Left colon (tissue), 2 donors: ENCODE data around the gene ARHGAP33. TPM values are rescaled to one million over a fixed set of nuclear protein-coding genes. Genes with fewer than 3 reads are reported as not detected.

Experiments used
- ATAC-seq: fragments of 200-7000 bp; cut with Tn5 transposase; one replicate; pipeline ENCODE4 v1.9.1; 2020; ENCODE audit warnings: mild to moderate bottlenecking, moderate library complexity
- DNase-seq, 2 donors: peaks; one replicate each; pipeline ENCODE4 v3.0.0-alpha.2; 2020
- intact Hi-C, 2 donors: fragments of 100-400 bp; cut with DNase I in 1 of 2; cut with micrococcal nuclease in 1 of 2; formaldehyde crosslinking; loops; one replicate each; pipeline versions ENCODE4 v1.11.2 to v1.14.0; 2022; cut with DNase I, micrococcal nuclease
- total RNA-seq, 2 donors: library from RNA; stranded (reverse); fragmentation: NEBNext Ultra II Directional; extraction: Animal tissue kit (Norgen Biotek cat#: 25700); gene quantifications; one replicate each; pipeline ENCODE4 v1.2.1, GENCODE V29; 2021
- donor health status: DM: no; HTN: no; CAD: no.
- donor health status: DM: yes; HTN: yes; CAD: no.

Gene ARHGAP33
- total RNA-seq, 2 donors from 2014 or later, result 9.7 to 10.1 TPM

DNA sequence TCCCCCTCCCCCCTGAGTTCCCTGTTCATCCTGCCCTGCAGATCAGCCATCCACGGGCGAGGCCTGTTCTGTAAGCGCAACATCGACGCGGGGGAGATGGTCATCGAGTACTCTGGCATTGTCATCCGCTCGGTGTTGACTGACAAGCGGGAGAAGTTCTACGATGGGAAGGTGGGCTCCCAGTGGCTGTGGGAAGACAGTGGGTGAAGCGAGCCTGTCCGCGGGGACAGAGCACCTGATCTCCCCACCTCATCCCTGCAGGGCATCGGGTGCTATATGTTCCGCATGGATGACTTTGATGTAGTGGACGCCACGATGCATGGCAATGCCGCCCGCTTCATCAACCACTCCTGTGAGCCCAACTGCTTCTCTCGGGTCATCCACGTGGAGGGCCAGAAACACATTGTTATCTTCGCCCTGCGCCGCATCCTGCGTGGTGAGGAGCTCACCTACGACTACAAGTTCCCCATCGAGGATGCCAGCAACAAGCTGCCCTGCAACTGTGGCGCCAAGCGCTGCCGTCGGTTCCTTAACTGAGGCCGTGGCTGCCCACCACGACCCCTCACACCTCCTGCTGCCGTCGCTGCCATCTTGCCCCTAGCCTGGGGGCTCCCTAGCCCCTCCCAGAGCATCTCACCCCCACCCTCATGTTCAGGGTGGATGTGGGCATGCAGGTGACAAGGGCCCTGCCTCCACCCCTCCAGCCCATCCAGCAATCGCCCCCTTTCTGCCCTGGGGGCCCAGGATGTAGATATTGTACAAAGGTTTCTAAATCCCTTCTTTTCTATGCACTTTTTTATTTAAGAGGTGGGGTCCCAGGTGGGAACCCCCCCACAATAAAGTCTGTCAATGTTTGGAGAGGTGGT is 37.1 kb upstream of the ARHGAP33 start:
- intact Hi-C loops, result no loop called here
- ATAC-seq, result no peak
- no peak for DNase-seq

DNA sequence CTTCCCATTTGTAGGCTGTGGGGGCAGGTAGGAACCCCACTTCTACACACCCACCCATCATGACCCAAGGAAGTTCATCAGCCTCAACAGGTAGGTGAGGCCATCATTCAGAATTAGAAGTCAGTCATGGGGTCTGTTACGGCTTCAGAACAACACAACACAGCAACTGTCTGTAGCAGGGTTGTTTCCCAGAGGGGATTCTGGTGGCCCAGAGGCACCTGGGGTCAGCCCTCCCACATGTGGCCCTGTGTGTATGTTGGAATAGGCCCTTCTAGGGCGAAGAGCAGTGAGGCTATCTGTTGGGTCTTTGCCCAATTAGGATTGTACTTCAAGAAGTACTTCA is 36.5 kb upstream of the ARHGAP33 start:
- no peak for DNase-seq
- intact Hi-C loops, result no loop called here
- no peak for ATAC-seq

DNA sequence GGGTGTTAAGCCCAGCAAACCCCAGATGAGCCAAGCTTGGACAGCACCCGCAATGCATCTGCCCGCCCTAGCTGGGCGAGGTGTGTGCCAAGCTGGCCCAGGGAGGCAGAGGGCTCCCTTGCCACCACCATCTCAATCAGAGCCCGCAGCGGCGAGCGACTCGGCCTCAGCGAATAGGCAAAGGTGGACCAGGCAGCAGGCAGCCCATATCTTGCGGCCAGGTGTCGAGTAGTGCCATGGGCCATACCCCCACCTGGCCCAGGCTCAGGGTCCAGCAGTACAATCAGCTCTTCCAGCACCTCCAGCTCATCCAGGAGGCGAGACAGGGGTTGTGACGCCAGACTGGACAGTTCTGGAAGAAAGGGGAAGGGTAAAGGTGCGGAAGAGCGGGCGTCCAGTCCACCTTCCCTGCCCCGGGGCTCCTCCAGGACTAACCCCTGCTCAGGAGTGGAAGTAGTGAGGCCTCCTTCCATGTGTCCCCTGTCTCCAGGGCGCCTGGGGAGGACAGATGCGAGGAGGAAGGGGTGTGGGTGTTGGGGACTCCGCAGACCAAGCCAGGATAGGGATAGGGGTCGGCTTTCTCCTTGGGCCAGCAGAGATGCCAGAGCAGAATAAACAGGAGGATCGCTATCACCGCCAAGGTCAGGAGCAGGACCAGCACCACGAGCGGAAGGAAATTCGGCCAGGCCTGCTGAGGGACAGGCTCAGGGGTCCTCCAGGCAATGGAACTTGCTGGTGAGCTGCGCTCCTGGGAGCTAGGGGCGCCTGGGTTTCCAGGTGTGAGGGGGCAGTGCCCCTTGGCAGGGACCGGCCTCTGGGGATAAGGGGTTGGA is 35.9 kb upstream of the ARHGAP33 start:
- no peak for ATAC-seq
- no peak for DNase-seq
- intact Hi-C loops, result no loop called here

DNA sequence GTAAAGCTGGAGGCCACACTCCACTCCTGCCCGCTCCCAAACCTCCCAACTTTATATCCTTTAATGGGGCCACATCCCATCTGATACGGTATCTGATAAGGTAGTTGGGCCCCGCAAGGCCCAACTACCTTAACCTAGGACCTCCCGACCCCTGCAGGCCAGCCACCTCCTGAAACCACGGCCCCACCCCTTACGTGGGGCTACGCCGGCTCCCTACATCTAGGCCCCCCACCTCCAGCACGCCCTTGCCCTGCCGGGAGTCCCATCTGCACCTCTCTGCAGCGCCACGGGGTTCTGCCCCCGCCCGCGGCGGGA is 35.3 kb upstream of the ARHGAP33 start:
- ATAC-seq, result no peak
- DNase-seq, result no peak
- intact Hi-C loops, result no loop called here

DNA sequence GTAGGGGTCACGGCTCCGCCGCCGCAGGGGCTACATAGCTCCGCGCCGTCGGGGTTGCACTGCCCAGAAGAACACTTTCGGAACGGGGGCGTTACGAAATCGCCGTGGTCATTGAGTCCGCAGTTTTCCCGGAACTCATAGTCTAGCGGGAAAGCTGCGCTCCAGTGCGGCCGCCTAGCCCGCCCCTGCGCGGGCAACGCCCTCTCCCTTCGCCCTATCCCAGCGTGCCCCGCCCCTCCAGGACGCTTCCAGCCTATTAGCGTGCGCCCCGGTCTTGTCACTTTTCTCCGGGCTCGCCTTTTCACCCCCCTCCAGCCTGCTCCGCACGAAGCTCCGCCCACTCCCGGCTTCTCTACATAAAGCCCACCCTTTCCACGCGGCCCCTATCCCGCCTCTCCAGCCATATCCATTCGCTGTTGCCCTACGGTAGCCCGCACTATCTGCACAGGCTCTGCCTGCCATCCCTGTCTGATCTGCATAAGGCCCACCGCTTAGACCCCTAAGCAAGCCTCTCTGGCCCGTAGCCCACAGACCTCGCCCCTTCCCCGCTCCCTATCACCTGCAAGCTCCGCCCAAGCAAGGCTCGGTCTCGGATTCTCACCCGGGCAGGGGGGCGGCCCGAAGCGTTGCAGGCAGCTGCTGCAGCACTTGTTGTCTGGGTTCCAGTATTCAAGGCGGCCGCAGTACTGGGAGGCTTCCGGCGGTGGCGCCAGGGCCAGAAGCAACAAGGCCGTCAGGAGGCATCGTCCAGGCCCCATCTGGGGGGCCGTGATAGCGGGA is 34.8 kb upstream of the ARHGAP33 start:
- ATAC-seq (peak; percentile 76), DNase-seq (peak; percentile 98 to 99)
- intact Hi-C loops, result no loop called here

DNA sequence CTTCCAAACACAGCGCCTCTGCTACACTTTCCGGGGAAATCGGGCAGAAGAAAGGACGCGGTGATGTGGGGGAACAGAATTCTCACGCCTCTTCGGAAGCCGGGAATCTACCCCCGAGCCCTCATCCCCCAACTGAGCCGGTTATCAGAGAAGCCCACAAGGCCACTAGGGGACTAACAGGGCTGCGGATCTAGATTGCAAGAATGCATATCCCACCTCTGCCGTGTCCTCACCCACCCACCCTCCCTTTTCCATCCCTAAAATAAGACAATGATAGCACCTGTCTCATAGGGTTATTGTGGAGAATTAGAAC is 34.2 kb upstream of the ARHGAP33 start:
- DNase-seq (no peak), ATAC-seq (no peak)
- intact Hi-C loops, result no loop called here

DNA sequence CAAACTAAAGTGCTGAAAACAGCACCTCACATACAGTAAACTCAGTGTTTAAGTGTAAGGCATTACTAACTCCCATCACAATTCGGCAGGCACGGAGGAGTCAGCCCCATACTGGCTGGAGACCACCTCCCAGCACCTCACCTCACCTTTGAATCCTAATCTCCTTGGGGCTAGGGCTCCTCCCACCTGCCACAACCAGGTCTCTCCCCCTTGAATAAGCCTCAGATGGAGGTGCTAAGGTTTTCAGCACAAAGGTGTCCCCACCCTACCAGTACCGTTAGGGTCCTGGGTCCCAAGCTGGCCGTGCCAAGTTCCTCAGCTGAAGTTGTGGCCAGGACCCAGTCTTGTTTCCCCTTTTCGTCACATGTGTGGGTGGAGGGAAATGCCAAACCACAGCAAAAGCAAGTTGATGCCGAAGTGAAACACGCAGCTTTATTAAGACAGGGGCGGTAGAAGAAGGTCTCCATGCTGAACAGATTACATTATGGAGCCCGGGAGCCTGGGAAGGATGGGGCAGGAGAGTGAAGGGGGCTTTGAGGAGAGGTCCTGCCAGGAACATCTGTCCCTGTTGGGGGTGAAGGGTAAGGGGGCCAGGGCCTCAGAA is 33.1 kb upstream of the ARHGAP33 start, which contains the start of gene IGFLR1:
Gene IGFLR1 (minus strand): TSS at position 332 of the 604 bp plus-strand sequence. CDS start 1,272 bp downstream, outside the sequence.
- peak in 1 of 2 donors; percentile 53 for DNase-seq
- intact Hi-C loops, result no loop called here
- no peak for ATAC-seq

DNA sequence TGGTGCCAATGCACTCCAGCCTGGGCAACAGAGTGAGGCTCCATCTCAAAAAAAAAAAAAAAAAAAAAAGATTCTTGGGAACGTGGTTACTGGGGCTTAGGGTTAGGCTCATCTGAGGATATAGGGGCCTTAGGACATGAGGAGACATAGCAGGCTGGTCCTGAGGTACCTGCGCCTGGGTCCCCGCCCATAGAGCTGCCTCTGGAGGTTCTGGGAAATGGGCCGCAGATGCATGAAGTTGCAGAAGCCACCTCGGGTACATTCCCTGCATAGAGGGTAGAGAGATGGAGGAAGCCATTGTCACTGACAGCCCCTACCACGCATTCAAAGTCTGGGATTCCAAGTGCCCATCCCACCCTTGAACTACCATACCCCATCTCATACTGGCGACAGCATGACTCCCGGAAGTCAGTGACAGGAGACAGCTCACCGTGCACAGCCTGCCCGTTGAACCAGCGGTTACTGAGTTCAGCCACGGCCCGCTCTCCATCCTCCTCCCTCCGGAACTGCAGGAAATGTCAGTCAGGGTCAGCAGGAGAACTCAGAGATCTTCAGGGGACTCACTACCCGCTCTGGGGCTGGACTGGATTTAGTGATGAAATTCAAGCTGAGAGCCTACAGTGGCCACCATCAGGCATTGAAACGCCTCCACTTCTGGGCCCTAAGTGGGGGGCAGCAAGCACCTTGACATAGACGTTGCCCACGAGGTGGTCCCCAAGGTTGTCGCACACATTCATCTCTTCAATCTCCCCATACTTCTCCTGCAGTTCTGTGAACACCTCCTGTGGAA is 31.5 kb upstream of the ARHGAP33 start:
- ATAC-seq (no peak), DNase-seq (no peak)
- intact Hi-C loops, result no loop called here

DNA sequence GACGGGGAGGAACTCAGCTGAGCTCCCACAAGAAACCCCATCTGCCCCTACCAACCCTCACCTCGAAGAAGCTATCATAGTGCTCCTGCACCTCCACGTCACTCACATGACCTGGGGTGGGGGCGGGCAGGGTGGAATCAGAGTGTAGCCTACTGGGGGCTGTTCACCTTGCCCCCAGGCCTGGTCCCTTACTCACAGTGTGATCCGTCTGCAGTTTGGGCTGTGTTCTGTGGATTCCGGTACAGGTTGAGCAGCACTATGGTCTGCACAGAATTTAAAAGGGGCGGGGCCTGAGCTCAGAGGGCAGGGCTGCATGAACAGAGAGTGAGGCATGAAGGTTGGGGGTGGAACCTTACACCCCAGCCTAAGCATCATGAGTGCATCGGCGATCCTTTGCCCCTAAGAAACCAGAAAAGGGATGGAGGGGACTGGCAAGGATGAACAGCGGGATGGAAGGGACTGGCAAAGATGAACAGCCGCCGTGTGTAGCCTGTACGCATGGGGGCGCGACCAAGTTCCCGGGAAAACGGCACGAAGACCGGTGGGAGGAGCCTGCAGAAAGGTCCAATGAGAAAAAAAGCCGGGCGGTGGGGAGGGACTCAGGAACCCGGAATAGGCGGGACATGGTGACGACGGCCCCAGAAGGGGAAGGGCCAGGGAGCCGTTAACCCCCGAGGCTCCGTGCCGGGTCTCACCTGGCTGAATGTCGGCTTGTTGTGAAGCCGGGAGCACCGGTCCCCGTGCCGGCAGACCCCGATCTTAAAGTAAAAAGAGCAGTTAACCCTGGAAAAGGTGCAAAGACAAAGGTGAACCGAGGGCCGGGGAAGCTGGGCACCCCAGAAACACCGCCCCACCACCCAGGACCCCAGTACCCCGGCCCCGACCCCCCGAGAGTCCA is 30.7 kb upstream of the ARHGAP33 start:
- ATAC-seq, result peak; percentile 69
- peak; percentile 96 to 97 for DNase-seq
- intact Hi-C loops, result no loop called here

DNA sequence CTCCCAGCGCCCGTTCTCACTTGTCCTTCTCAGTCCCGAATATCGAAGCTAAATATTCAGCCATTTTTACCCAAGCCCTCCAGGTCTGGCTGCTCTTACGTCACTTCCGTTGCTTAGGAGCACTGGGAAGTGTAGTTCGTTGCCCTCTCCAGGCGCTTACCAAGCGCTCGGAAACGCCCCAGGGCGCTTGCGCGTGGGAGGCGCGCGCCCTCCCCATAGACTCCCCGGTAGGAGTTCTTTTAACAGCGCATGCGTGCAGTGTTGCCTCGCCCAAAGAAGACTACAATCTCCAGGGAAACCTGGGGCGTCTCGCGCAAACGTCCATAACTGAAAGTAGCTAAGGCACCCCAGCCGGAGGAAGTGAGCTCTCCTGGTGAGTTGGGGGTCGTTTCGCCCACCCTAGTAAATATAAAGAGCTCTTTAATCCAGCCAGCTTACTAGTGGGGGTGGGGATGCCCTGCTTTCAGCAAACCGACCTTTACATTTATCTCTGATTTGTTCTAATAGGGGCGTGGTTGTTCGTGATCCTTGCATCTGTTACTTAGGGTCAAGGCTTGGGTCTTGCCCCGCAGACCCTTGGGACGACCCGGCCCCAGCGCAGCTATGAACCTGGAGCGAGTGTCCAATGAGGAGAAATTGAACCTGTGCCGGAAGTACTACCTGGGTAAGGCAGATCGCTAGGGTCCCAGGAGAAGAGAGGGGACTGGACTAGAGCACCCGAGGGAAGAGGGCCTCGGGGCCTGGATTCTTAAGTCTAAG is 29.9 kb upstream of the ARHGAP33 start, which contains the start of the genes PSENEN and U2AF1L4:
Gene PSENEN (plus strand): TSS at position 324 of the 759 bp plus-strand sequence. CDS start 280 bp downstream, at position 604.
Gene U2AF1L4 (minus strand): TSS at position 91 of the 759 bp plus-strand sequence. CDS start 27 bp downstream, at position 64.
- ATAC-seq (peak; percentile 75), DNase-seq (peak; percentile 95 to 99)
- intact Hi-C loops, result no loop called here

DNA sequence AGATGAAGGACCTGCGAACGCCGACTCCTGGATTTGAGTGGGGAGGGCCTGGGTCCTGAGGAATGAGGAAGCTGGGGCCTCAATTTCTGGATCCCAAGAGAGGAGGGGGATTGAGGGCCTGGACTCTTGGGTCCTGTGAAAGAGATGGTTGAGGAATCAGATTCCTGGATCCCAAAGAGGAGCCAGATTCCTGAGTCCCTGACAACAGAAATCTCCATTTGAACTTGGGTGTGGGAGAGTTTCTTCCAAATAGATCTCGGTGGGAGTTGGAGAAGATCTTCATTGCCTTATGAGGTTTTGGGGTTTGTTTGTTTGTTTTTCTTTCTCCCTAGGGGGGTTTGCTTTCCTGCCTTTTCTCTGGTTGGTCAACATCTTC is 29.3 kb upstream of the ARHGAP33 start:
- intact Hi-C loops, result no loop called here
- ATAC-seq, result no peak
- no peak for DNase-seq

DNA sequence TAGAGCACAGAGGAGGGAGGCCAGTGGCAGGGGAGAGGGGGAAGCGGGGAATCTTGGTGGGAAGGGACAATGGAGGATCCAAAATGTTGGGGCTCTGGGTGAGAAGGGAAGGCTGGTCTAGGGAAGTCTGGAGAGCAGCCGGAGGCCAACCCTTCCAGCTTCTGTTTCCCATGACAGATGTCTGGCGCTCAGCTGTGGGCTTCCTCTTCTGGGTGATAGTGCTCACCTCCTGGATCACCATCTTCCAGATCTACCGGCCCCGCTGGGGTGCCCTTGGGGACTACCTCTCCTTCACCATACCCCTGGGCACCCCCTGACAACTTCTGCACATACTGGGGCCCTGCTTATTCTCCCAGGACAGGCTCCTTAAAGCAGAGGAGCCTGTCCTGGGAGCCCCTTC is 28.8 kb upstream of the ARHGAP33 start:
- ATAC-seq, result no peak
- DNase-seq, result no peak
- intact Hi-C loops, result no loop called here

DNA sequence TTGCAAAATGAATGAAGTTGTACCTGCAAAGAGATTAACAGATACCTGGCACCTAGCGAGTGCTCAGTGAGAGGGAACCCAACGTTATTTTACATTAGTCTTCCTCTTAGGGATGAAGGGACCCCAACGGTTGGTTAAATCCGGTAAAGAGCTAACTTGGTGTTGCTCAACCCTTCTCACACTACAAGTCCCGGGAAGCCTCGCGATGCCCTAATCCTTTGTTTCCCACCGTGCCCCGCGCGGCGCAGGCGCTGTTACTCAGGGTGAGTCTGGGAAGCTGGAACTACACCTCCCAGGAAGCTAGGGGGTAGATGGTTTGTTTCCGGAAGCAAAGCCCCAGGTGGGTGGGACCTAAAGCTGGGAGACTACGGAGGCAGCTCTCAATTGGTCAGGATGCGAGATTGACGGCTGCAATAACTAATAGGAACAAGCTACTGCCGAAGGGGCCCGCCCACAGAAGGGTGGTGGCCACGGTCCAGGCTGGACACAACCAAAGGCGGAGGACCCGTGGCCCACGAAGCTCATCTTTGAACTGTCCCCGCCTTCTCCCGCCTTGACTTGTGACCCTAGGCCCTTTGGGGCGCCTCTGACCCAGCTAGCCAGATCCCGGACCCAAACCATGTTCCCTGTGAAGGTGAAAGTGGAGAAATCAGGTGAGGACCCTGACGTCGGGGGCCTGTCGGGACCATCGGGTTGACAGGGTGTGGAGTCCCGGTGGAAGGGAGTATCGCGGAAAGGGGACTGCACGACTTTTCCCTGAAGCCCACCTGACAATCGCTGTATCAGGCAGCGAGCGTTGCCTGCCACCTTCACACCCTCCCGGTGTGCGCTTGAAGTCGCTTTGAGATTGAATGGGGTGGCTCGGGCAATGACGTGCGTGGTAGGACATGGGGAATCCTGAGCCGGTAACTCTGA is 27.0 kb upstream of the ARHGAP33 start, which contains the start of gene LIN37:
Gene LIN37 (plus strand): TSS at position 471 of the 915 bp plus-strand sequence. CDS start 149 bp downstream, at position 620.
- intact Hi-C loops, result no loop called here
- peak; percentile 76 for ATAC-seq
- DNase-seq, result peak; percentile 99

DNA sequence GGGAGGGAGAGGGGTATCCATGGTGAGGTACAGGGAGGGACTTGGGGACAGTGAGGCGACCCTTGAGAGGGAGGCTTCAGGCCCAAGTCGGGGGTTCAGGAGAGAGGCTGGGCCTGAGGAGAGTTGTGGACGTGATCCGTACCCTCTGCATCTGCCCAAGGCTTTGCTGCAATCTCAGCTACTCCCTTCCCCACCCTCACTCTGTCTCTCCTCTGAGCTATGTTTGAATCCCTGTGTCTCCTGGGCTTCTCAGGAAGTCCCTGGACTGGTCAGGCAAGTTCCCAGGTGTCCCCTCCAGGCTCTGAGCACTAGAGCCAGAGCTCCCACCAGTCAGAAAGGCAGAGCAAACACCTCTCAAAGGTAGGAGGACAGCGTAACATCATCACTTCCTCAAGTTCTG is 25.2 kb upstream of the ARHGAP33 start:
- ATAC-seq (no peak), DNase-seq (no peak)
- intact Hi-C loops, result no loop called here
